ENCODE measurements around the gene RNF150. TPM values are rescaled to one million over a fixed set of nuclear protein-coding genes. Genes with fewer than 3 reads are reported as not detected.

The RNF150 gene
- total RNA-seq, 4 donors from 2014 or later = 1.6 to 21.2 (median 4.9) TPM

DNA sequence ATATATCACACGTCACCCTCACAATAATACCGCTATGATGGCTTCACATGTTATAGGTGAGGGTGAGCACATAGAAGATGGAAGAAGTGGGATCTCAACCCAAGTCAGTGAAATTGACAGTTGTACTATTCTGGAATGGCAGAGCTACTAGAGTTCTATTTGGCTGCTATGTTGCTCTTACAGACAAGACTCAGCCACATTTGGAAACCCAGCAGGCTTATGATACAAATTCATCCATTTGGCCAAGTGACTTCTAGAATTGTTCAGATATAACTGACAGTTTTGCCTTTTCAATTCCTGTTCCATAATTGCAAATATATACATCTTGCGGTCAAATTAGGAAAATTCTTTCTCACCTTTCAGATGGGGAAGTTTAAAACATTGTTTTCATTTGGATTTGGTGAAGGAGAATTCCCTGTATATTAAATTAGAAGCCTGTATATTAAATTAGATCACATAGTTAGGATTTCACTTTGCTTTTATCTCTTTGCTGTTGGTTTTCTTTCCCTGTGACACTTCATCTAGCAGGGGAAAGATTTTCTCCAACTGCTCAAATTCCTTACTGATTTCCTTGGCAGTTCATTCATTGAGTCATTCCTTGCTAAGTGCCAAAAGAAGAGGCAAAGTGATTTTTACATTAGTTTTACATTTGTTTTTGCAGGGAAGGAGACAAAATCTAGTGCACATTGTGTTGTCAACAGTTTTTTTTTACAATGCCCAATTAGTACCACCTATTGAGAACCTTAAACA, 256.5 kb downstream of the RNF150 start:
- no peak for ATAC-seq
- DNase-seq = no peak
- TF ChIP-seq POLR2A (IDR thresholded peaks at IDR 0.05) = no peak
- TF ChIP-seq, protein P1, sequence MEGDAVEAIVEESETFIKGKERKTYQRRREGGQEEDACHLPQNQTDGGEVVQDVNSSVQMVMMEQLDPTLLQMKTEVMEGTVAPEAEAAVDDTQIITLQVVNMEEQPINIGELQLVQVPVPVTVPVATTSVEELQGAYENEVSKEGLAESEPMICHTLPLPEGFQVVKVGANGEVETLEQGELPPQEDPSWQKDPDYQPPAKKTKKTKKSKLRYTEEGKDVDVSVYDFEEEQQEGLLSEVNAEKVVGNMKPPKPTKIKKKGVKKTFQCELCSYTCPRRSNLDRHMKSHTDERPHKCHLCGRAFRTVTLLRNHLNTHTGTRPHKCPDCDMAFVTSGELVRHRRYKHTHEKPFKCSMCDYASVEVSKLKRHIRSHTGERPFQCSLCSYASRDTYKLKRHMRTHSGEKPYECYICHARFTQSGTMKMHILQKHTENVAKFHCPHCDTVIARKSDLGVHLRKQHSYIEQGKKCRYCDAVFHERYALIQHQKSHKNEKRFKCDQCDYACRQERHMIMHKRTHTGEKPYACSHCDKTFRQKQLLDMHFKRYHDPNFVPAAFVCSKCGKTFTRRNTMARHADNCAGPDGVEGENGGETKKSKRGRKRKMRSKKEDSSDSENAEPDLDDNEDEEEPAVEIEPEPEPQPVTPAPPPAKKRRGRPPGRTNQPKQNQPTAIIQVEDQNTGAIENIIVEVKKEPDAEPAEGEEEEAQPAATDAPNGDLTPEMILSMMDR (IDR thresholded peaks at IDR 0.05 in 4 of 5, conservative IDR thresholded peaks at IDR 0.05 in 1 of 5) = no peak
- Histone ChIP-seq H3K4me3 (no peak overlapping the region), H3K9me3 (no peaks in the 10 kb centered on the region), H3K27ac (no peak overlapping the region), H3K4me1 (peaks cover 3 to 6% of the 10 kb centered on the region in 2 donors), H3K27me3 (no peaks in the 10 kb centered on the region), H3K36me3 (no peaks in the 10 kb centered on the region)
- intact Hi-C loops (cut with DNase I; ENCODE audit: low total_unique reads) (no loop called here), in situ Hi-C loops (cut with MboI; ENCODE audit: low sequenced_read_pairs in 4 of 4) (no loop called here)

DNA sequence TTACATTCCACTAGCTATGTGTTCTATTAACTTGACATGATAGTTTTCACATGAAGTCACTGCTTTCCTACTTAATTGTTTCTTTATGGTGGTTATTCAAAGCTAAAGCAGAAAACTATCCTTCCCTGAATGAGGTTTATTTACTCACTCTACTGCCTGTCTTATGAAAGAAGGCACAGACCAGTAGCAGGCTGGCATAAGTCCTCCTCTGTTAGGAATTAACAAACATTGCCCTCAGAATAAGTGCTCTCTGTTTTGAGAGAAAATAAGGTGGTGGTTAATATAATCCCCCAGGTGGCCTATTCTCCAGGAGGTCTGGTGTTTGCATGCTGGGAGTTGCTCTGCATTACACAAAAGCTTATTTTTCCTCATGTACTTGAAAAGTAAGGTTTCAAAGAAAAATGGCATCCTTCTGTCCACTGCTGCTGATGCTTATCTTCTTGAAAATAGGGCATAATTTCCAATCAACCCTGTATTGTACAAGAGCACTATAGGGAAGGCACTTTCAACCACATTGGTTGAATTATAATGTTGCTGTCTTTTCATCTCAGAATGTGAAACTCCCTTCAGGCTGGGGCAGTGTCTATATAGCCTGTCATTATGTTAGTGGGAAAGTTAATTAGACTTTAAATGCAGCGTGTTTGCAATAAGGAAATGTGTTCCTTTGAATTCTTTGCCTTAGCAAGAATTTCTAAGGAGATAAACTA, 257.4 kb downstream of the RNF150 start:
- Histone ChIP-seq H3K9me3 (no peaks in the 10 kb centered on the region), H3K4me3 (no peak overlapping the region), H3K4me1 (peaks cover 6 to 7% of the 10 kb centered on the region in 2 donors), H3K36me3 (no peaks in the 10 kb centered on the region), H3K27ac (no peak overlapping the region), H3K27me3 (no peaks in the 10 kb centered on the region)
- TF ChIP-seq POLR2A (IDR thresholded peaks at IDR 0.05) = no peak
- TF ChIP-seq, protein P1 (IDR thresholded peaks at IDR 0.05 in 4 of 5, conservative IDR thresholded peaks at IDR 0.05 in 1 of 5) = no peak
- intact Hi-C loops (cut with DNase I; ENCODE audit: low total_unique reads) = no loop called here
- DNase-seq (no peak), ATAC-seq (no peak)
- in situ Hi-C loops (cut with MboI; ENCODE audit: low sequenced_read_pairs in 4 of 4) = no loop called here

DNA sequence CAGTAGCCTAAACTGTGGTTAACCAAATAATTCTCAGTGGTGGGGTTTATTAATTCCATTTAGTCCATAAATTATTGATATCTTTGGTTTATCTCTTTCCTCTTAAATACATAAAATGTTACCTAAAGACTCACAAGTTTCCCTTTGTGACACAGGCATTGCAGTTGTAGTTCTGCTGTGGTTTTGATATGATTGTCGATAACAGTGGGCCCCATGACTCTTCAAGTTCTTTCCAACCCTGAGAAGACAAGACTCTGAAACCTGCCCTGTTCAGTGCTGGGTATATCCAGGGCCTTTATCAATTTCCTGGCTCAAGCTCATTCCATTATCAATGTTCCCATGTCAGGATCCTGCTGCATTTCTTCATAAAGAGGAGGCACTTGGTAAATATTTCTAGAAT, 259.2 kb downstream of the RNF150 start:
- Histone ChIP-seq H3K4me3 (no peak overlapping the region), H3K27ac (no peak overlapping the region), H3K9me3 (no peaks in the 10 kb centered on the region), H3K36me3 (no peaks in the 10 kb centered on the region), H3K4me1 (peaks cover 6 to 7% of the 10 kb centered on the region in 2 donors), H3K27me3 (no peaks in the 10 kb centered on the region)
- DNase-seq (no peak), ATAC-seq (no peak)
- in situ Hi-C loops (cut with MboI; ENCODE audit: low sequenced_read_pairs in 4 of 4) = loop anchor here in 1 of 4 donors (25.0 kb wide), 1 partner anchor 512 kb away; the partner anchor contains the start of gene SCOC
- intact Hi-C loops (cut with DNase I; ENCODE audit: low total_unique reads) = no loop called here
- TF ChIP-seq POLR2A (IDR thresholded peaks at IDR 0.05) = no peak
- TF ChIP-seq, protein P1 (IDR thresholded peaks at IDR 0.05 in 4 of 5, conservative IDR thresholded peaks at IDR 0.05 in 1 of 5) = no peak

DNA sequence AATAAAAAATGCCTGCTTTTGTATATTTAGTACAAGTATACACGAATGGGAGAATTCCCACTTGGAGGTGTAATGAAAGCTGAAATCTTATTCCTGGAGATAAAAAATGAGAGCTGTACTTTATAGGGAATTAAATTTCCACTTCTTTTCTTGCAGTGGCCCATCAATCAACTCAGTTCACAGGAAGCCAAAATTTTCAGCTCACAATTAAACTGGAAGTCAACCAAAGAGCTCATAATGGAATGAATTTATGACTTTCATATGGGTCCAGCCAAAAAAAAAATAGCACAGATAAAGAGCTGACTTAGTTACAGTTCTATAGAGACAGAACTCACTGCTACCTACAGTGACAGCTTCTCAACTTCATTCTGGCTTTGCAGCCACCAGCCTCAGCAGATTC, 261.9 kb downstream of the RNF150 start:
- in situ Hi-C loops (cut with MboI; ENCODE audit: low sequenced_read_pairs in 4 of 4) (loop anchor here in 1 of 4 donors (25.0 kb wide), 1 partner anchor 509 kb away; the partner anchor contains the start of gene SCOC), intact Hi-C loops (cut with DNase I; ENCODE audit: low total_unique reads) (no loop called here)
- peaks cover 6 to 7% of the 10 kb centered on the region in 2 donors for H3K4me1 ChIP-seq
- DNase-seq (no peak), ATAC-seq (no peak)
- H3K27me3 ChIP-seq = no peaks in the 10 kb centered on the region
- H3K4me3 ChIP-seq = no peak overlapping the region
- no peaks in the 10 kb centered on the region for H3K9me3 ChIP-seq
- no peak overlapping the region for H3K27ac ChIP-seq
- TF ChIP-seq, protein P1 (IDR thresholded peaks at IDR 0.05 in 4 of 5, conservative IDR thresholded peaks at IDR 0.05 in 1 of 5) = no peak
- TF ChIP-seq POLR2A (IDR thresholded peaks at IDR 0.05) = no peak
- H3K36me3 ChIP-seq = no peaks in the 10 kb centered on the region
